Kidney epithelial cell (primary cell): ENCODE measurements around the gene SLC49A3. TPM values are rescaled to one million over a fixed set of nuclear protein-coding genes. Genes with fewer than 3 reads are reported as not detected.

Experiments
- DNase-seq: peaks from one replicate; pipeline ENCODE4 v3.0.0-alpha.2; 2010; ENCODE audit warnings: low read depth
- H3K27me3 ChIP-seq: 2 replicates; pipeline ENCODE4 v1.6.0; 2011; ENCODE audit warnings: low read length; ENCODE audit not compliant: control insufficient read depth, insufficient read depth
- H3K36me3 ChIP-seq: 2 replicates; pipeline ENCODE4 v1.5.1; 2011; ENCODE audit warnings: low read length; ENCODE audit not compliant: control insufficient read depth, insufficient read depth
- H3K4me3 ChIP-seq: 2 replicates; pipeline ENCODE4 v1.5.1; 2011; ENCODE audit warnings: low read depth, mild to moderate bottlenecking, control low read depth, low read length
- CTCF ChIP-seq: IDR thresholded peaks from 2 replicates; pipeline ENCODE4 v1.5.1; 2011; ENCODE audit warnings: mild to moderate bottlenecking, moderate library complexity, low read length, control low read depth, inconsistent platforms; ENCODE audit not compliant: insufficient read depth, poor library complexity, severe bottlenecking
- total RNA-seq: library from RNA; depleted of rRNA; stranded (reverse); fragments of >200 nt; gene quantifications from 2 replicates; pipeline ENCODE4 v1.2.3, GENCODE V29; 2015

Gene SLC49A3
- total RNA-seq, 1 donor from 2014 or later: 3.4 TPM

GRCh38 chr4:727576-727975 lies 38.6 kb upstream of the SLC49A3 start:
- no peaks in the 10 kb centered on the region for H3K27me3 ChIP-seq
- no peak for DNase-seq
- no peak for TF ChIP-seq CTCF
- no peak overlapping the region for H3K4me3 ChIP-seq
- H3K36me3 ChIP-seq: peaks cover 3% of the 10 kb centered on the region

DNA sequence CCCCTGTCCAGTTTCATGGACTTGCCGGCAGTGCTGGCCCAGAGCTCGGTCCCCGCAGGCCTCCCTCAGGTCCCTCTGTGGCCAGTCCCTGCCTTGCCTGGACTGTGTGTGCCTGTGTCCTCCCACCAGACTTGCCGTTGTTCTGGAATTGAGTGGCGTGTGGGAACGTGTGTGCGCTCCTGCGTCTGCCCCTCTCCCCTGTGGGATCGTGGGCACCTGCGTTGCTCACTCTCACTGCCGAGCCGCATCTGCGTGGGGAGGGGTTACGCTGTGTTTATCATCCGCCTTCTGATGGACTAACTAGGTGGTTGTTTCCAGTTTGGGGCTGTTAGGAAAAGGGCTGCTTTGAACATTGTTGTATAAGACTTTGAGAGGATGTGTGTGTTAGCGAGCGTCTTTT lies 37.9 kb upstream of the SLC49A3 start:
- no peak for DNase-seq
- Histone ChIP-seq H3K27me3 (no peaks in the 10 kb centered on the region), H3K4me3 (no peak overlapping the region), H3K36me3 (peaks cover 3% of the 10 kb centered on the region)
- TF ChIP-seq CTCF: no peak

GRCh38 chr4:726235-726787 lies 37.4 kb upstream of the SLC49A3 start:
- H3K27me3 ChIP-seq: no peaks in the 10 kb centered on the region
- no peak overlapping the region for H3K4me3 ChIP-seq
- DNase-seq: no peak
- H3K36me3 ChIP-seq: peaks cover 3% of the 10 kb centered on the region
- no peak for TF ChIP-seq CTCF

GRCh38 chr4:725391-726234 lies 36.7 kb upstream of the SLC49A3 start:
- TF ChIP-seq CTCF: no peak
- no peaks in the 10 kb centered on the region for H3K27me3 ChIP-seq

DNA sequence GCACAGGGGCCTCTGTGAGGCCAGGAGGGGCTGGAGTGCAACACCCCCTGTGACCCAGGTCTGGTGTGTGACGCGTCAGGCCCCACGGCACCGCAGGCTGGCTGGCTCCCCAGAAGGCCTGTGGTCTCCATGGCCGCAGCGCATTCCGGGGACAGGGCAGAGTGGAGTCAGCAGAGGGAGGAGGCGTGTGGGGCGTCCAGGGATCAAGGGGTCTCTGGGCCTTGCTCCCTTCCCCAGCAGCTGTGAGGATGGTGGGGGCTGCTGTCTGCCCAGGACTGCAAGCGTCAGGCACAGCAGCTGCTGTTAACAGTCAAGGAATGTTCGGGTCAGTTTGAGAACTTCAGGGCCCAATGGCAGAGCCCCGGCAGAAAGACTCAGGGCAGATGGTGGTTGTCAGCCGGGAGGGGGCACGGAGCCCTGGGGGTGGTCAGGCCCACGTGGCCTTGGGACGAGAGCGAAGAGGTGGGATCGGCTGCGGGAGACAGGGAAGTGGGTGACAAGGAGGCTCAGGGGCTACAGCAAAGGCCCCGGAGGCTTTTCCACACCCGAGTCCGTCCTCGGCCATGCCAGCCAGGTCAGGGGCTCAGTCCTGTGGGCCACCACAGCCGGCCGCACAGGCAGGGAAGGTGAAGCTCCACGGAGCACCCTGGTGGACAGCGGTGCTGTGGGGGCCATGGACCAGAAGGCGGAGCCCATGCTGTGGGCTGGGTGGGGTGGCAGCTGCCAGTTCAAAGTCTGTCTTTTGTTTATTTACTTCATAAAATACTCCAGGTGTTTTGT lies 35.0 kb upstream of the SLC49A3 start:
- peaks cover 2% of the 10 kb centered on the region for H3K36me3 ChIP-seq
- no peak for TF ChIP-seq CTCF

More at GRCh38 chr4:725391-726234, 36.7 kb upstream of the SLC49A3 start:
- peaks cover 1% of the 10 kb centered on the region for H3K36me3 ChIP-seq
- no peak overlapping the region for H3K4me3 ChIP-seq
- DNase-seq: no peak

More for the DNA sequence above, 35.0 kb upstream of the SLC49A3 start:
- H3K4me3 ChIP-seq: no peak overlapping the region
- DNase-seq: no peak
- no peaks in the 10 kb centered on the region for H3K27me3 ChIP-seq
